ENCODE results near the gene CABP4.
"Not testable (repeated sequence)": the region's sequence is repeated elsewhere in the genome, so short reads cannot be mapped to it uniquely, and the experiment has no call there.

The CABP4 gene

GRCh38 chr11:67453816-67454732 is 1.1 kb upstream of the CABP4 start:
- no peak for DNase-seq (ENCODE audit: low read depth)

- no peak for DNase-seq (ENCODE audit: low read depth)
Measured at GRCh38 chr11:67456068-67456705, 1.0 kb downstream of the CABP4 start.

- no peak for DNase-seq (ENCODE audit: low read depth)
Measured at GRCh38 chr11:67457453-67457852, 2.3 kb downstream of the CABP4 start.

- DNase-seq (ENCODE audit: low read depth) = no peak
Measured at GRCh38 chr11:67458266-67458665, 3.1 kb downstream of the CABP4 start.

GRCh38 chr11:67463186-67463585 is 8.0 kb downstream of the CABP4 start:
- DNase-seq (ENCODE audit: low read depth) = no peak

- DNase-seq (ENCODE audit: low read depth) = no peak
Measured at GRCh38 chr11:67463680-67464410, 8.7 kb downstream of the CABP4 start.

- DNase-seq (ENCODE audit: low read depth) = peak; percentile 83
Measured at GRCh38 chr11:67464411-67465188, 9.4 kb downstream of the CABP4 start.

GRCh38 chr11:67465189-67465510 is 10.0 kb downstream of the CABP4 start:
- no peak for DNase-seq (ENCODE audit: low read depth)

- DNase-seq (ENCODE audit: low read depth) = not testable (repeated sequence)
Measured at GRCh38 chr11:67465530-67465929, 10.4 kb downstream of the CABP4 start.

- no peak for DNase-seq (ENCODE audit: low read depth)
Measured at GRCh38 chr11:67466367-67466766, 11.2 kb downstream of the CABP4 start.

- no peak for DNase-seq (ENCODE audit: low read depth)
Measured at GRCh38 chr11:67466962-67467771, 12.0 kb downstream of the CABP4 start.

GRCh38 chr11:67468056-67468455 is 12.9 kb downstream of the CABP4 start:
- DNase-seq (ENCODE audit: low read depth) = no peak

GRCh38 chr11:67468456-67468758 is 13.3 kb downstream of the CABP4 start:
- DNase-seq (ENCODE audit: low read depth) = no peak

GRCh38 chr11:67468759-67469507 is 13.8 kb downstream of the CABP4 start, which contains the start of gene TMEM134:
Gene TMEM134, minus strand, starts transcription at chr11:67469251. Its CDS starts 59 bp downstream, at chr11:67469192.
- DNase-seq (ENCODE audit: low read depth) = peak; percentile 86

GRCh38 chr11:67469508-67469811 is 14.3 kb downstream of the CABP4 start:
- DNase-seq (ENCODE audit: low read depth) = no peak

GRCh38 chr11:67470337-67471002 is 15.3 kb downstream of the CABP4 start:
- DNase-seq (ENCODE audit: low read depth) = no peak

GRCh38 chr11:67472882-67473281 is 17.7 kb downstream of the CABP4 start:
- no peak for DNase-seq (ENCODE audit: low read depth)

- not testable (repeated sequence) for DNase-seq (ENCODE audit: low read depth)
Measured at GRCh38 chr11:67476692-67477091, 21.5 kb downstream of the CABP4 start.

GRCh38 chr11:67477344-67478050 is 22.3 kb downstream of the CABP4 start:
- DNase-seq (ENCODE audit: low read depth) = not testable (repeated sequence)
